ACHN (cell line): ENCODE data around the gene RFX1.
"Not testable (repeated sequence)": the region's sequence is repeated elsewhere in the genome, so short reads cannot be mapped to it uniquely, and the experiment has no call there.

Source experiments
- DNase-seq: peaks from one replicate; pipeline ENCODE4 v3.0.0-alpha.2; 2015
- in situ Hi-C: cut with HindIII; loops from 2 replicates; pipeline ENCODE4 v1.10.0; 2017; ENCODE audit warnings: low sequenced_read_pairs, low pct_ligation_motif_present, low pct_unique_long_range_greater_than_20kb

RFX1 gene

GRCh38 chr19:13969897-13970296 lies 36.2 kb downstream of the RFX1 start:
- no peak for DNase-seq
- in situ Hi-C loops, result no loop called here

GRCh38 chr19:13968999-13969398 lies 37.1 kb downstream of the RFX1 start:
- in situ Hi-C loops, result no loop called here
- no peak for DNase-seq

GRCh38 chr19:13968383-13968935 lies 37.7 kb downstream of the RFX1 start:
- DNase-seq, result no peak
- in situ Hi-C loops, result no loop called here

DNA sequence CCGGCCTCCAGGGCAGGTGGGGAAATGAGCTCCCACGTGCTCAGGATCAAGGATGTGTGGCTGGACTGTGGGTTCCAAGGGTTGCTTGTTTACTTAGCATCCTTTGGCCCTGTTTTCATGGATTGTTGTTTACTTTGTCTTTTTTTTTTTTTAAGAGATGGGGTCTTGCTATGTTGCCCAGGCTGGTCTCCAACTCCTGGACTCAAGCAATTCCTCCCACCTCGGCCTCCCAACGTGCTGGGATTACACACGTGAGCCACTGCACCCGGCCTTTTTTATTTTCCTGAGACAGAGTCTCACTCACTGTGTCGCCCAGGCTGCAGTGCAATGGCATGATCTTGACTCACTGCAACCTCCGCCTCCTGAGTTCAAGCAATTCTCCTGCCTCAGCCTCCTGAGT lies 38.9 kb downstream of the RFX1 start:
- in situ Hi-C loops, DNase-seq: not testable (repeated sequence)

- in situ Hi-C loops, result no loop called here
- DNase-seq, result no peak
Measured at GRCh38 chr19:13966684-13967128, 39.4 kb downstream of the RFX1 start.

DNA sequence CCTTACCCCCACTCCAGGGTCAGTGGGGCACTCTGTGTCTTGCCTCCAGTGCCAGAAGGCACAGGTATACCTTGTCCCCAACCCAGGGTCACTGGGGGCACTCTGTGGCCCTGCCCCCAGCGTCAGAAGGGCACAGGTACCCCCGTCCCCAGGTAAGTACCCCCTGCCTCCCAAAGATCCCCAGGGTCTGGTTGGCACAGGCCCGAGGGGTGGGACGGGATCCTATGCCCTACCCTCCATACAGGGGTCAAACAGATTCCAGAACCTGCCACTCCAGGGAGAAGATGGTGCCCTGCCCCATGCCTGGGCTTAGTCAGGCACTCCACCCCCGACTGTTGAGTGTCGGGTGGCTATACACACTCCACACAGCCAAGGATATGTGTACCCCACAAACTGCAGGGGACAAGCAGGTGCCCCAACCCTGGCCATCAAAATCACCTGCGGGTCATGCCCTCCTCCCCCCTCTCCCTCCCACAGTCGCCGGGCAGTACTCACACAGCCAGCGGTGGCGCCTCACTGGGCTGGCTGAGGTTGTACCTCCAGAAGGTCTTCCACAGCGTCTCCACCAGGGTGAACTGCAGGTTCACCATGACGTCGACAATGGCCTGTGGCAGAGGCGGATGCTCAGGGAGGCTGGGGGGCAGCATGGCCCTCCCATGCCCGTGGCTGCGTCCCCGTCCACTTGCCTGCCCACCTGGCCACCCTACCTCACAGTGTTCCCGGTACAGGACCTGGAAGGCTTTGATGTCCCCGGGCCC lies 40.0 kb downstream of the RFX1 start:
- no peak for DNase-seq
- in situ Hi-C loops, result no loop called here

- in situ Hi-C loops, result no loop called here
Measured at GRCh38 chr19:13965377-13965896, 40.7 kb downstream of the RFX1 start.

DNA sequence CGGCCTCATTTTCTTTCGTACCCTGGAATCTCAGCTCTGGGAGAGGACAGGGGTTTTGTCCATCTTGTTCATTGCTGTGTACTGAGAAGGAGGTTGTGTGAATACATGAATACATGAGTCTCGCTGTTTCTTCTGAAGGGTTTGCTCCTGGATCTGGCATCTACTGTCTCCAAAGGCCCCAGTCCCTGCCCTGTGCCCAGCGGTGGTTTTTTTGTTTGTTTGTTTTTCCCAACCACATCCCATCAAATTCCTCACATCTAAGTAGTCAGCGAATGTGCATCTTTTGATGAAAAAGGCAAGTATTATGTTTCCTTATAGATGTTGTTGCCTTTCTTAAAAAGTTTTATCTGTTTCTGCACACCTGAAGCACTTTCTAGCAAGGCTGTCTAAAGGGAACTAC lies 41.3 kb downstream of the RFX1 start:
- in situ Hi-C loops, result no loop called here
- DNase-seq, result no peak

More at GRCh38 chr19:13965377-13965896, 40.7 kb downstream of the RFX1 start:
- no peak for DNase-seq

DNA sequence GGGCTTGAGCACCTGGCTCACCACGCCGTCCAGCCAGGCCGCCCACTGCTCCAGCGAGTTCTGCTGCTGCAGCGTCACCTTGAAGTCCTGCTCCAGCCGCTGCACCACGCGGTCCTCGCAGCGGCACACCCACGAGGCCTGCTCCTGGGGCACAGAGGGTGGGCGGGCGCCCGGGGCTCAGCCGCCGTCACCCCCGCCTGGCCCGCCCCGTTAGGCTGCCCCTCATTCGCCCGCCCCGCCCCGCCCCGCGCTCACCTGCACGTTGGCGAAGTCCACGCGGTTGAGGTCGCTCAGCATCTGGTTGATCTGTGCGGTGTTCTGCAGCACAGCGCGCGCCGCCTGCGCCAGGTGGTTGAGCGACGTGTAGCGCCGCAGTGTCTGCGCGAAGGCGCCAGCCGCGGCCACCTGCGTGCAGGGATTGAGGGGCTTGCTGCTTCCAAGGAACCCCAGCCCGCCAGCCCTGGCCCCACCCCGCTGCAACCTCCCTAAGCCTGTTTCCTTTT lies 42.5 kb downstream of the RFX1 start:
- in situ Hi-C loops, result no loop called here
- DNase-seq, result no peak

- no peak for DNase-seq
- in situ Hi-C loops, result no loop called here
Measured at GRCh38 chr19:13962699-13963602, 43.2 kb downstream of the RFX1 start.

DNA sequence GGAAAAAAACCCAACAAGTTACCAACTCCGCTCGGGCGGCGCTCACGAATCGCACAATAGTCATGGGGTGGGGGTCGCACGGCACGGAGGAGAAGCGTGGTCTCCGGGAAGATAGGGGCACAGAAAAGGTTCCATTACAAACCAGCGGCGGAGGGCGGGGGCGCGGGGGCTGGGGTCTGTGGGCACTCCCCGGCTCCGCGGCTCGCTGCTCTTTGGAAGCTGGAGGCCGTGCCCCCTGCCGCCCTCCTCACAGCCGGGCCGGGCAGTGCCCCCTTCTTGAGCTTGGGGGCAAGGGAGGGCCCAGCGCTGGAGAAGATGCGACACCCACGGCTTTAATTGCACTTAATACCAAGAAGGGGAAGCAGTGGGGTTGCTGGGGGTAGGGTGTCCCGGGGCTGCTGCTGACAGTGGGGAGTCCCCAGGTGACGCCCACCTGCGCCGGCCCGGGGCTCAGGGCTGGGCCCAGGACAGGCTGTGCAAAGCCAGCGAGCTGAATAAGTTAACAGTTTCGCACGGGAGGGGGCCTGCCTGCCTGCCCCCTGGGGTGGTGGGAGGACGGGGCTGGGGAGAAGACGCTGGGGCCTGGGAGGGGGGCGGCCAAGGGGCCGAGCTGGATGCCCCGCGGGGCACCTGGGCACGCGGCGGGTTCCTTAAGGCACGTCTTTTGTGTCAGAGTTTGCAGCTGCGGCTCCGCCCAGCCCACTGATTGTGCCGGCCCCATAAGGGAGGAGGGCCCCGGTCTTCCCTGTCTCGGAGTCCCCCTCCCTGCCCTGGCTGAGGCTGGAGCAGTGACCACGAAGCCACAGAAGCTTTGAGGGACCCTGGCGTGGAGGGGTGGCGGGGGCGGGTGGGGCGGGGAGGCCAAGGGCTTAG lies 44.1 kb downstream of the RFX1 start:
- DNase-seq, result no peak
- in situ Hi-C loops, result no loop called here

DNA sequence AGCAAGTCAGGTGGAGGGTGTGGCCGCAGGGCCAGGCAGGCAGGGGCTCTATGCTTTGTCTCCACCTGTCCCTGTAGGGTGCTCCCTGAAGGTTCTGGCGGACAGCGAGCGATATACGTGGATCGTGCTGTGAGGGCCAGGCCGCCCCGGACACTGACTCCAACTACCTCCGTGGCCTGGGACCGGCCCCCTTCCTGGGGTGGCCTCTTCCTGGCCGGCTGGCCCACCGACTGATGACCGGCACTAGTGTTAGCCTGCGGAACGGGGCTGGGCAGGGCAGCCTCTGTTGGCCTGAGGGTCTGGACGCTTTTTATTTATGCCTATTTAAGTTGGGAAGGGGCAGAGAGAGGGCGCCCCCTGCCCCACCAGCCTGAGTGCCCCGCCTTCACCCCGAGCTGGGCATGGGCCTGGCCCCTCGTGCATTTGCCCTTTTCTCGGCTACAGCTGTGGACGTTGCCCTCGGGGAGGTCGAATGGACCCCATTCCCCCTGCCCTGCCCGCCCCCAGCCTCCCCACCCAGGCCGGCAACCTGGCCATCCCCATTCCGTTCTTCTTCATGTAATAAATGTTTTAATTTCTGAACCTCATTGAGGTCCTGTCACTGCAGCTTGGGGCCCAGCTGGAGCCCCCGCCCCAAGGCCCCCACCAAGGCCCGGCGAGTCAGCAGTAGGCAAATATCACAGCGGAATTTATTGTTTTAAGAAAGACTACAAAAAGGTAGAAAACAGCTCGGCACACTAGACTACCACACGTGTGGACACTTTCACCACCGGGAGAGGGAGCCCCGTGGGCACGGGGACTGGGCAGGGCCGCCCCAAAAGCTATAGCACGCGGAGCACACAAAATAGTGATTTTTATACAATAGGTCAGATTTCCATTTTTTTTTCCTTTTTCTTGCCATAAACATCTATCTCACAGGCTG lies 45.0 kb downstream of the RFX1 start:
- no peak for DNase-seq
- in situ Hi-C loops, result no loop called here

- DNase-seq, result peak; percentile 5
Measured at GRCh38 chr19:13959962-13960862, 45.9 kb downstream of the RFX1 start.

GRCh38 chr19:13959141-13959961 lies 46.8 kb downstream of the RFX1 start:
- in situ Hi-C loops, result no loop called here
- DNase-seq, result no peak

More at GRCh38 chr19:13959962-13960862, 45.9 kb downstream of the RFX1 start:
- in situ Hi-C loops, result no loop called here

GRCh38 chr19:13958043-13958442 lies 48.1 kb downstream of the RFX1 start:
- in situ Hi-C loops, result no loop called here
- DNase-seq, result no peak
